NB4 (cell line): ENCODE data around the gene GPRC5B.

Source experiments
- DNase-seq: peaks from one replicate; pipeline ENCODE4 v3.0.0; 2010; ENCODE audit warnings: low read depth
- H3K4me3 ChIP-seq: one replicate; pipeline ENCODE4 v1.5.1; 2011; ENCODE audit warnings: mild to moderate bottlenecking, low read depth, low read length, moderate library complexity
- MYC ChIP-seq: IDR thresholded peaks from 2 replicates; pipeline ENCODE4 v1.6.1; 2011; ENCODE audit warnings: low read depth, low read length
- POLR2A ChIP-seq: IDR thresholded peaks from 2 replicates; pipeline ENCODE4 v1.6.1; 2011; ENCODE audit warnings: mild to moderate bottlenecking; ENCODE audit not compliant: insufficient read length; ENCODE audit errors: extremely low read depth
- TF ChIP-seq, protein P1 (sequence below): IDR thresholded peaks from 2 replicates; pipeline ENCODE4 v1.6.1; 2011; ENCODE audit warnings: low read depth, low read length
- TF ChIP-seq, protein P2 (sequence below): IDR thresholded peaks from one replicate; pipeline ENCODE4 v1.5.1; 2012; ENCODE audit warnings: low read depth, low read length

Gene GPRC5B

DNA sequence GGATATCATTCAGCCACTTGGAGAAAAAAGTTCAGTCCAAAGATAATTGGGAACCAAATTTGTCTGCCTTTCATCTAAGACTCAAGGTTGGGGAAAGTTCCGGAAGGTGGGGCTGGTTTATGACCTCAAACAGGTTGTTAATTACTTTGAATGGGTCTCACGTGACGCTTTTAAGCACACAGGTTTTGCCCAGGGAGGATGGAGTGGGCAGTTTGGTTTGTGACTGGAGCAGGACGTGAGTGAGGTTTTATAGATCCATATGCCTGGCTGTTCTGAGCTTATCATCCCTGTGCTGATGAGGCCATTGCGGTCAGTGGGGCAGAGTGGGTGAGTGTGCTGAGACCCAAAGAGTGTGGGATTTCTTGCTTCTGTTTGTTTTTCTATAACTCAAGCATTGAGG lies 38.7 kb upstream of the GPRC5B start:
- TF ChIP-seq MYC, result no peak
- TF ChIP-seq, protein P1, sequence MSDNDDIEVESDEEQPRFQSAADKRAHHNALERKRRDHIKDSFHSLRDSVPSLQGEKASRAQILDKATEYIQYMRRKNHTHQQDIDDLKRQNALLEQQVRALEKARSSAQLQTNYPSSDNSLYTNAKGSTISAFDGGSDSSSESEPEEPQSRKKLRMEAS, result no peak
- TF ChIP-seq, protein P2, sequence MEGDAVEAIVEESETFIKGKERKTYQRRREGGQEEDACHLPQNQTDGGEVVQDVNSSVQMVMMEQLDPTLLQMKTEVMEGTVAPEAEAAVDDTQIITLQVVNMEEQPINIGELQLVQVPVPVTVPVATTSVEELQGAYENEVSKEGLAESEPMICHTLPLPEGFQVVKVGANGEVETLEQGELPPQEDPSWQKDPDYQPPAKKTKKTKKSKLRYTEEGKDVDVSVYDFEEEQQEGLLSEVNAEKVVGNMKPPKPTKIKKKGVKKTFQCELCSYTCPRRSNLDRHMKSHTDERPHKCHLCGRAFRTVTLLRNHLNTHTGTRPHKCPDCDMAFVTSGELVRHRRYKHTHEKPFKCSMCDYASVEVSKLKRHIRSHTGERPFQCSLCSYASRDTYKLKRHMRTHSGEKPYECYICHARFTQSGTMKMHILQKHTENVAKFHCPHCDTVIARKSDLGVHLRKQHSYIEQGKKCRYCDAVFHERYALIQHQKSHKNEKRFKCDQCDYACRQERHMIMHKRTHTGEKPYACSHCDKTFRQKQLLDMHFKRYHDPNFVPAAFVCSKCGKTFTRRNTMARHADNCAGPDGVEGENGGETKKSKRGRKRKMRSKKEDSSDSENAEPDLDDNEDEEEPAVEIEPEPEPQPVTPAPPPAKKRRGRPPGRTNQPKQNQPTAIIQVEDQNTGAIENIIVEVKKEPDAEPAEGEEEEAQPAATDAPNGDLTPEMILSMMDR, result no peak
- no peak for TF ChIP-seq POLR2A
- H3K4me3 ChIP-seq, result no peak overlapping the region
- DNase-seq, result no peak

DNA sequence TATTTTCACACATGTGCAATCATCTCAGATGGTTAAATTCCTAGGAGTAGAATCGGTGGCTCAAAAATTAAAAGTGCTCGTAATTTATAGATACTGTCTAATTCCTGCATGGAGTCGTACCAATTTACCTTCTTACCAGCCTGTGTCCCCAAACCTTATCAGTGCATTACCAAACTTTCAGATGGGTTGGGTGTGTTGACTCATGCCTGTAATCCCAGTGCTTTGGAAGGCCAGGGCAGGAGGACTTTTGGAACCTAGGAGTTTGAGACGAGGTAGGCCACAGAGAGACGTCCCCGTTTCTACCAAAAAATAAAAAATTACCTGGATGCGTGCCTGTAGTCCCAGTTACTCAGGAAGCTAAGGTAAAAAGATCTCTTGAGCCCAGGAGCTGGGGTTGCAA lies 34.5 kb upstream of the GPRC5B start:
- TF ChIP-seq, protein P1, result no peak
- TF ChIP-seq MYC (no peak), POLR2A (no peak)
- TF ChIP-seq, protein P2, result no peak
- DNase-seq, result no peak
- H3K4me3 ChIP-seq, result no peak overlapping the region

DNA sequence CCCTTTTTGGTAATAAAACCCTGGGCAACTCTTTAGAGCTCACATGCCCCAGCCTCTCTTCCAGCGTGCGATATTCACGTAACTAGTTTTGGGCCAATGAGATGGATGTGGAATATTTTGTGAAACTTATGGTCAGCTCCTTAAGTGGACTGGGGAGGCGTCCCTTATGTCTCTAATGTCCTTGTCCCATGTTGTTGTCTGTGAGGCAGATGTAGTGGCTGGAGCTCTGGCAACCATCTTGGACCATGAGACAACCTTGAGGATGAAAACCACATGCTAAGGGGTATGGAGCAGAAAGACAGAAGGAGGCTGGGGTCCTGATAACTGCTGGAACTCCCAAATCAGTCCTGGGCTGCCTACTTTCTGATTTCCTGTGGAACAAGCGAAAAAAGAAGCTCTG lies 31.4 kb upstream of the GPRC5B start:
- no peak overlapping the region for H3K4me3 ChIP-seq
- TF ChIP-seq, protein P1, result no peak
- TF ChIP-seq POLR2A (no peak), MYC (no peak)
- TF ChIP-seq, protein P2, result no peak
- DNase-seq, result no peak

DNA sequence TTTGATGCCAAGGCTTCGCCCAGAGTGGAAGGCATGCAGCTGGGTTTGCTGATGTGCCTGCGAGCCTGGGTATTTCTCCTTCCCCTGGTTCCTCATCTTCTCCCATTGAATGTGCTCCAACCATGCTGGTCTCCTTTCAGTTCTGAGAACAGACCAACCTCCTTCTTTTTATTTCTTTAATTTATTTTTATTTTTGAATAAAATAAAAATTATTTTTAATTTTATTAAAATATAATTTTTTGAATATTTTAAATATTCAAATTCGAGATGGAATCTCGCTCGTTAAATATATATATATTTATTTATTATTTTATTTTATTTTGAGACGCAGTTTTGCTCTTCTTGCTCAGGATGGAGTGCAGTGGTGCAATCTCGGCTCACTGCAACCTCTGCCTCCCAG lies 30.2 kb upstream of the GPRC5B start:
- H3K4me3 ChIP-seq, result no peak overlapping the region
- DNase-seq, result no peak
- TF ChIP-seq, protein P1, result no peak
- TF ChIP-seq MYC (no peak), POLR2A (no peak)
- TF ChIP-seq, protein P2, result no peak

DNA sequence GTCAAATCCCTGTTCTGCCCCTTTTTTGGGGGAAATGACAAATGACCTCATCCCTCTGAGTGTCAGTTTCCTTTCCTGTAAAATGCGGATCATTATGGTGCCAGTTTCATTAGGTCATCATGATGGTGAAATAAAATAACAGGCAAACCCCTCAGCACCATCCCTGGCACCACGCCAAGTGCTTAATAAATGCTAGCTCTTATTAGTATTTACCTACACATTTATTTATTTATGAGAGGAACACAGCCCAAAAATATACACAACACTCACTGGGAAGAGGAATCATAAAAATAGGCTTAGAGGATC lies 28.6 kb upstream of the GPRC5B start:
- H3K4me3 ChIP-seq, result no peak overlapping the region
- TF ChIP-seq POLR2A (no peak), MYC (no peak)
- TF ChIP-seq, protein P2, result no peak
- TF ChIP-seq, protein P1, result no peak
- DNase-seq, result no peak
